Suprapubic skin (tissue), 4 donors: ENCODE measurements around the gene CLIP2.

Experiments used
- CTCF ChIP-seq, 2 donors: fragments of 200-600 bp in 1 of 2; fragments of 450-650 bp in 1 of 2; sonication (generic) in 1 of 2; IDR thresholded peaks; one replicate each; pipeline ENCODE4 v1.5.1; 2016 to 2019; ENCODE audit warnings: antibody characterized with exemption in 2 of 2, mild to moderate bottlenecking in 1 of 2, moderate library complexity in 1 of 2
- EP300 ChIP-seq: sonication (generic); formaldehyde crosslinking; IDR thresholded peaks from one replicate; pipeline ENCODE4 v1.6.1; 2017; ENCODE audit warnings: antibody characterized with exemption
- POLR2A ChIP-seq, 2 donors: fragments of 450-650 bp; IDR thresholded peaks; one replicate each; pipeline ENCODE4 v1.6.1; 2017; ENCODE audit warnings: antibody characterized with exemption in 2 of 2, mild to moderate bottlenecking in 2 of 2, moderate library complexity in 2 of 2
- POLR2AphosphoS5 ChIP-seq, 3 donors: sonication (generic); formaldehyde crosslinking; IDR thresholded peaks; one replicate each; pipeline ENCODE4 v1.6.1; 2017; ENCODE audit warnings: antibody characterized with exemption in 3 of 3

DNA sequence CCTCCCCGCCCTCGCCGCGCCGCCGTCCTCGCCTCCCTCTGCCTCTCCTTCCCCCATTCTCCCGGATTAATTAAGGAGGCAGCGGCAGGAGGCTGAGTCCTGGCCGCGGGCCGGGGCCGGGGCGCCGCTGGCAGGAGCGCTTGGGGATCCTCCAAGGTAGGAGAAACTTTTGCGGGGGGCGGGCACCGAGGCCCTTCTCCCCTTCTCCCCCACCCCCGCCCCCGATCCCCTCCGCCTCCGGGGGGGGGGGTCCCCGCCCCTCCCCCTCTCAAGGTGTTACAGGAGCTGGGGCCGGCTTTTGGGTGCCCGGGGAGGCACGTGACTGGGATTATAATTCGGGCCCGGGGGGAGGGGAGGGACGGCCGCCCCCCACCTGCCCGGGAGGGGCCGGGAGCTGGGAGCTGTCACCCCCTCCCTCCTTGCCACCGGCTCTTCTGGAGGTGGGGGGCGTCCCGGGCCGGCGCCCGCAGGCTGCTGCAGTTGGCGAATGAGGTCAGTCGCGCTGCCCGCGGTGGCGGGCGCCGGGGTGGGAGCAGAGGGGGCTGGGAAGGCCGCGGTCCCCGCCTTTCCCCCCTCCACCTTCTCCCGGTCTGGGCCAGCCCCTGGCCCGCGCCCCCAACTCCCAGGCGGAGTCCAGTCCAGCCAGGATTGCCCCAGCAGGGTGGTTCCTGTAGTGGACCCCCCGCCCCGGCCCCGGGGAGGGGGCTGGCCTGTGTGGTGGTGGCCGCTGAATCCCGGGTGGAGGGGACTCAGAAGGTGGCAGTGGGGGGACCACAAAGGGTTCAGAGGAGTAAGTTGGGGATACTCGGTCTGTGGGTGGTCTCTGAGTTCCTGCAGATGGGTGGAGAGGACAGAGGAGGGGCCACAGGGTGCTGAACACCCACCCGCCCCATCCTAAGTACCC, 165.1 kb downstream of the CLIP2 start:
- TF ChIP-seq CTCF (IDR thresholded peaks at IDR 0.05) (no peak), POLR2A (IDR thresholded peaks at IDR 0.05) (no peak), EP300 (no peak), POLR2AphosphoS5 (IDR thresholded peaks at IDR 0.05) (no peak)
